ENCODE data around the gene NFE2L2.
"Not testable (repeated sequence)": the region's sequence is repeated elsewhere in the genome, so short reads cannot be mapped to it uniquely, and the experiment has no call there.

Gene NFE2L2

GRCh38 chr2:177204417-177204816 lies 60.1 kb downstream of the NFE2L2 start:
- WGBS (ENCODE audit: extremely low coverage, insufficient coverage, low lambda C conversion rate), result no CpG with 5 or more reads among the region's 3 CpGs
- no peak overlapping the region for H4K8ac ChIP-seq (ENCODE audit: low read depth, low read length)
- H2BK15ac ChIP-seq (replicated peaks; ENCODE audit: low read depth), result no peak overlapping the region
- no peak overlapping the region for H2BK5ac ChIP-seq (ENCODE audit: low read length)
- H3K4me3 ChIP-seq (ENCODE audit: low read length), result no peak overlapping the region
- H2BK120ac ChIP-seq (ENCODE audit: low read depth, low read length), result no peak overlapping the region
- H3K9ac ChIP-seq (ENCODE audit: low read length), result no peak overlapping the region
- no peak overlapping the region for H3K27ac ChIP-seq (ENCODE audit: low read depth, low read length)
- no peaks in the 10 kb centered on the region for H3K79me1 ChIP-seq (ENCODE audit: low read length)
- H3K18ac ChIP-seq (ENCODE audit: low read length), result no peak overlapping the region
- H3K36me3 ChIP-seq (ENCODE audit: control insufficient read depth, insufficient read depth, low read length), result no peaks in the 10 kb centered on the region
- H4K5ac ChIP-seq (ENCODE audit: low read length), result no peak overlapping the region
- no peak overlapping the region for H3K4me2 ChIP-seq (ENCODE audit: low read length)
- H2AK5ac ChIP-seq (ENCODE audit: low read length), result no peak overlapping the region
- H3K4me1 ChIP-seq (ENCODE audit: control insufficient read depth, low read depth, low read length), result no peaks in the 10 kb centered on the region
- no peaks in the 10 kb centered on the region for H3K79me2 ChIP-seq (ENCODE audit: control insufficient read depth, insufficient read depth, low read length)
- no peak overlapping the region for H3K4ac ChIP-seq (ENCODE audit: low read depth, low read length)
- DNase-seq, result peak; percentile 53
- no peak overlapping the region for H3K56ac ChIP-seq (ENCODE audit: low read length)
- no peaks in the 10 kb centered on the region for H3K27me3 ChIP-seq (ENCODE audit: insufficient read depth, low read length, poor library complexity)
- H3K23ac ChIP-seq (ENCODE audit: low read length), result no peak overlapping the region

- no peak overlapping the region for H3K27ac ChIP-seq (ENCODE audit: low read depth, low read length)
- no peaks in the 10 kb centered on the region for H3K36me3 ChIP-seq (ENCODE audit: control insufficient read depth, insufficient read depth, low read length)
- no peak overlapping the region for H2BK120ac ChIP-seq (ENCODE audit: low read depth, low read length)
- H4K5ac ChIP-seq (ENCODE audit: low read length), result no peak overlapping the region
- H2AK5ac ChIP-seq (ENCODE audit: low read length), result no peak overlapping the region
- no peak overlapping the region for H2BK5ac ChIP-seq (ENCODE audit: low read length)
- no peak overlapping the region for H3K56ac ChIP-seq (ENCODE audit: low read length)
- H3K23ac ChIP-seq (ENCODE audit: low read length), result no peak overlapping the region
- H3K4ac ChIP-seq (ENCODE audit: low read depth, low read length), result no peak overlapping the region
- H4K8ac ChIP-seq (ENCODE audit: low read depth, low read length), result no peak overlapping the region
- H2BK15ac ChIP-seq (replicated peaks; ENCODE audit: low read depth), result no peak overlapping the region
- no peak overlapping the region for H3K9ac ChIP-seq (ENCODE audit: low read length)
- WGBS (ENCODE audit: extremely low coverage, insufficient coverage, low lambda C conversion rate), result no CpG with 5 or more reads among the region's 3 CpGs
- no peaks in the 10 kb centered on the region for H3K27me3 ChIP-seq (ENCODE audit: insufficient read depth, low read length, poor library complexity)
- no peak overlapping the region for H3K4me3 ChIP-seq (ENCODE audit: low read length)
- DNase-seq, result no peak
- no peaks in the 10 kb centered on the region for H3K79me1 ChIP-seq (ENCODE audit: low read length)
- no peaks in the 10 kb centered on the region for H3K79me2 ChIP-seq (ENCODE audit: control insufficient read depth, insufficient read depth, low read length)
- H3K4me1 ChIP-seq (ENCODE audit: control insufficient read depth, low read depth, low read length), result no peaks in the 10 kb centered on the region
- H3K18ac ChIP-seq (ENCODE audit: low read length), result no peak overlapping the region
- no peak overlapping the region for H3K4me2 ChIP-seq (ENCODE audit: low read length)
Measured at GRCh38 chr2:177201919-177202346, 62.6 kb downstream of the NFE2L2 start.

GRCh38 chr2:177200419-177200818 lies 64.1 kb downstream of the NFE2L2 start:
- H3K18ac ChIP-seq (ENCODE audit: low read length); H3K27me3 ChIP-seq (ENCODE audit: insufficient read depth, low read length, poor library complexity); H3K27ac ChIP-seq (ENCODE audit: low read depth, low read length); H2BK120ac ChIP-seq (ENCODE audit: low read depth, low read length); DNase-seq; H3K36me3 ChIP-seq (ENCODE audit: control insufficient read depth, insufficient read depth, low read length); H4K8ac ChIP-seq (ENCODE audit: low read depth, low read length); H4K5ac ChIP-seq (ENCODE audit: low read length); H2BK15ac ChIP-seq (replicated peaks; ENCODE audit: low read depth); H3K4me1 ChIP-seq (ENCODE audit: control insufficient read depth, low read depth, low read length); H3K4ac ChIP-seq (ENCODE audit: low read depth, low read length); H3K79me1 ChIP-seq (ENCODE audit: low read length); H3K9ac ChIP-seq (ENCODE audit: low read length); H3K4me2 ChIP-seq (ENCODE audit: low read length); H2AK5ac ChIP-seq (ENCODE audit: low read length); H2BK5ac ChIP-seq (ENCODE audit: low read length); H3K23ac ChIP-seq (ENCODE audit: low read length); H3K56ac ChIP-seq (ENCODE audit: low read length); H3K4me3 ChIP-seq (ENCODE audit: low read length); H3K79me2 ChIP-seq (ENCODE audit: control insufficient read depth, insufficient read depth, low read length): not testable (repeated sequence)
- WGBS (ENCODE audit: extremely low coverage, insufficient coverage, low lambda C conversion rate), result no CpG with 5 or more reads among the region's 7 CpGs

- Histone ChIP-seq H3K4me2 (ENCODE audit: low read length) (no peak overlapping the region), H3K27me3 (ENCODE audit: insufficient read depth, low read length, poor library complexity) (no peaks in the 10 kb centered on the region), H3K4ac (ENCODE audit: low read depth, low read length) (no peak overlapping the region), H2BK120ac (ENCODE audit: low read depth, low read length) (no peak overlapping the region), H3K18ac (ENCODE audit: low read length) (no peak overlapping the region), H3K79me1 (ENCODE audit: low read length) (no peaks in the 10 kb centered on the region), H2BK5ac (ENCODE audit: low read length) (no peak overlapping the region), H3K23ac (ENCODE audit: low read length) (no peak overlapping the region), H2AK5ac (ENCODE audit: low read length) (no peak overlapping the region), H4K5ac (ENCODE audit: low read length) (no peak overlapping the region), H2BK15ac (replicated peaks; ENCODE audit: low read depth) (no peak overlapping the region), H3K56ac (ENCODE audit: low read length) (no peak overlapping the region), H3K4me1 (ENCODE audit: control insufficient read depth, low read depth, low read length) (no peaks in the 10 kb centered on the region), H4K8ac (ENCODE audit: low read depth, low read length) (no peak overlapping the region), H3K4me3 (ENCODE audit: low read length) (no peak overlapping the region), H3K36me3 (ENCODE audit: control insufficient read depth, insufficient read depth, low read length) (no peaks in the 10 kb centered on the region), H3K27ac (ENCODE audit: low read depth, low read length) (no peak overlapping the region), H3K9ac (ENCODE audit: low read length) (no peak overlapping the region), H3K79me2 (ENCODE audit: control insufficient read depth, insufficient read depth, low read length) (no peaks in the 10 kb centered on the region)
- DNase-seq, result no peak
- WGBS (ENCODE audit: extremely low coverage, insufficient coverage, low lambda C conversion rate), result no CpG with 5 or more reads among the region's 1 CpG
Measured at GRCh38 chr2:177195194-177195593, 69.3 kb downstream of the NFE2L2 start.

- Histone ChIP-seq H4K8ac (ENCODE audit: low read depth, low read length) (no peak overlapping the region), H3K27me3 (ENCODE audit: insufficient read depth, low read length, poor library complexity) (no peaks in the 10 kb centered on the region), H2BK5ac (ENCODE audit: low read length) (no peak overlapping the region), H2BK15ac (replicated peaks; ENCODE audit: low read depth) (no peak overlapping the region), H3K27ac (ENCODE audit: low read depth, low read length) (no peak overlapping the region), H3K4me1 (ENCODE audit: control insufficient read depth, low read depth, low read length) (no peaks in the 10 kb centered on the region), H3K18ac (ENCODE audit: low read length) (no peak overlapping the region), H3K79me1 (ENCODE audit: low read length) (no peaks in the 10 kb centered on the region), H3K9ac (ENCODE audit: low read length) (no peak overlapping the region), H3K56ac (ENCODE audit: low read length) (no peak overlapping the region), H3K79me2 (ENCODE audit: control insufficient read depth, insufficient read depth, low read length) (no peaks in the 10 kb centered on the region), H2AK5ac (ENCODE audit: low read length) (no peak overlapping the region), H3K4me3 (ENCODE audit: low read length) (no peak overlapping the region), H4K5ac (ENCODE audit: low read length) (no peak overlapping the region), H3K23ac (ENCODE audit: low read length) (no peak overlapping the region), H2BK120ac (ENCODE audit: low read depth, low read length) (no peak overlapping the region), H3K4me2 (ENCODE audit: low read length) (no peak overlapping the region), H3K36me3 (ENCODE audit: control insufficient read depth, insufficient read depth, low read length) (no peaks in the 10 kb centered on the region), H3K4ac (ENCODE audit: low read depth, low read length) (no peak overlapping the region)
- 100% methylated on average over 1 of the region's 4 CpGs for WGBS (ENCODE audit: extremely low coverage, insufficient coverage, low lambda C conversion rate)
- DNase-seq, result no peak
Measured at GRCh38 chr2:177193240-177193639, 71.3 kb downstream of the NFE2L2 start.

GRCh38 chr2:177192788-177193187 lies 71.7 kb downstream of the NFE2L2 start:
- H3K27ac ChIP-seq (ENCODE audit: low read depth, low read length), result no peak overlapping the region
- H3K18ac ChIP-seq (ENCODE audit: low read length), result no peak overlapping the region
- no peak overlapping the region for H3K23ac ChIP-seq (ENCODE audit: low read length)
- no peaks in the 10 kb centered on the region for H3K79me2 ChIP-seq (ENCODE audit: control insufficient read depth, insufficient read depth, low read length)
- H2BK120ac ChIP-seq (ENCODE audit: low read depth, low read length), result no peak overlapping the region
- no peaks in the 10 kb centered on the region for H3K36me3 ChIP-seq (ENCODE audit: control insufficient read depth, insufficient read depth, low read length)
- no peak overlapping the region for H2BK5ac ChIP-seq (ENCODE audit: low read length)
- no CpG with 5 or more reads among the region's 1 CpG for WGBS (ENCODE audit: extremely low coverage, insufficient coverage, low lambda C conversion rate)
- no peak overlapping the region for H4K8ac ChIP-seq (ENCODE audit: low read depth, low read length)
- peaks cover under 1% of the 10 kb centered on the region for H3K4me1 ChIP-seq (ENCODE audit: control insufficient read depth, low read depth, low read length)
- no peak overlapping the region for H4K5ac ChIP-seq (ENCODE audit: low read length)
- H3K27me3 ChIP-seq (ENCODE audit: insufficient read depth, low read length, poor library complexity), result no peaks in the 10 kb centered on the region
- H3K4me2 ChIP-seq (ENCODE audit: low read length), result no peak overlapping the region
- H3K56ac ChIP-seq (ENCODE audit: low read length), result no peak overlapping the region
- H3K79me1 ChIP-seq (ENCODE audit: low read length), result no peaks in the 10 kb centered on the region
- no peak overlapping the region for H3K4me3 ChIP-seq (ENCODE audit: low read length)
- no peak for DNase-seq
- H3K4ac ChIP-seq (ENCODE audit: low read depth, low read length), result no peak overlapping the region
- no peak overlapping the region for H2AK5ac ChIP-seq (ENCODE audit: low read length)
- no peak overlapping the region for H2BK15ac ChIP-seq (replicated peaks; ENCODE audit: low read depth)
- H3K9ac ChIP-seq (ENCODE audit: low read length), result no peak overlapping the region

Data from mesendoderm (in vitro differentiated cells).